Sigmoid colon (tissue), 7 donors: ENCODE measurements around the gene ATP8A1. TPM values are rescaled to one million over a fixed set of nuclear protein-coding genes. Genes with fewer than 3 reads are reported as not detected.

Experiments used
- DNase-seq: peaks from one replicate; pipeline ENCODE4 v3.0.0-alpha.2; 2019
- H3K27ac ChIP-seq, 4 donors: fragments of 200-600 bp; sonication (generic); one replicate each; pipeline ENCODE4 v1.5.1; 2016 to 2019; ENCODE audit warnings: mild to moderate bottlenecking in 1 of 4
- H3K27me3 ChIP-seq, 3 donors: fragments of 200-600 bp; sonication (generic); one replicate each; pipeline ENCODE4 v1.5.1; 2019; ENCODE audit warnings: mild to moderate bottlenecking in 1 of 3
- H3K36me3 ChIP-seq, 4 donors: fragments of 200-600 bp; sonication (generic); one replicate each; pipeline ENCODE4 v1.5.1; 2016 to 2019
- H3K4me1 ChIP-seq, 4 donors: fragments of 200-600 bp; sonication (generic); one replicate each; pipeline ENCODE4 v1.5.1; 2017 to 2019
- H3K4me3 ChIP-seq, 4 donors: fragments of 200-600 bp; sonication (generic); one replicate each; pipeline ENCODE4 v1.5.1; 2017 to 2019; ENCODE audit warnings: mild to moderate bottlenecking in 2 of 4, moderate library complexity in 1 of 4
- H3K9me3 ChIP-seq, 4 donors: fragments of 200-600 bp in 3 of 4; sonication (generic) in 3 of 4; one replicate each; pipeline versions ENCODE4 v1.5.1 to v1.6.1; 2013 to 2019
- EP300 ChIP-seq, 4 donors: sonication (generic); formaldehyde crosslinking; IDR thresholded peaks; one replicate each; pipeline ENCODE4 v1.6.1; 2017; ENCODE audit warnings: antibody characterized with exemption in 4 of 4
- POLR2A ChIP-seq, 2 donors: fragments of 450-650 bp; IDR thresholded peaks; one replicate each; pipeline ENCODE4 v1.6.1; 2016; ENCODE audit warnings: antibody characterized with exemption in 2 of 2, mild to moderate bottlenecking in 2 of 2, moderate library complexity in 2 of 2
- POLR2AphosphoS5 ChIP-seq, 4 donors: sonication (generic); formaldehyde crosslinking; IDR thresholded peaks; one replicate each; pipeline ENCODE4 v1.6.1; 2017; ENCODE audit warnings: antibody characterized with exemption in 4 of 4
- WGBS, 2 donors: extraction: QIAGEN DNeasy Blood & Tissue Kit; methylation state at CpG; one replicate each; pipeline ENCODE4 v1.1.7; 2013; 5-methylcytosine and 5-hydroxymethylcytosine counted together
- intact Hi-C: fragments of 100-400 bp; cut with DNase I; formaldehyde crosslinking; loops from one replicate; pipeline ENCODE4 v1.15.1; 2023
- polyA plus RNA-seq, 3 donors: library from polyadenylated mRNA; stranded (reverse); fragments of 200-250 nt; gene quantifications; one replicate each; pipeline ENCODE4 v1.2.3, GENCODE V29; 2013
- total RNA-seq, 4 donors: library from RNA; depleted of rRNA; stranded (reverse); fragments of >200 nt; gene quantifications; one replicate each; pipeline ENCODE4 v1.1.0, GENCODE V29; 2016
- TF ChIP-seq, protein P1 (sequence below), 4 experiments: fragments of 450-650 bp in 3 of 4; fragments of 200-600 bp in 1 of 4; IDR thresholded peaks; one replicate each; pipeline ENCODE4 v1.5.1; 2016 to 2019; ENCODE audit warnings: antibody characterized with exemption in 4 of 4, mild to moderate bottlenecking in 3 of 4, moderate library complexity in 2 of 4
- donor health status: healthy with polysubstance abuse.
- donor health status: Bipolar disorder and iron deficiency.
- donor health status: healthy.

The ATP8A1 gene
- total and polyA plus RNA-seq, 7 donors, result 2.4 to 19.3 (median 14.5) TPM

DNA sequence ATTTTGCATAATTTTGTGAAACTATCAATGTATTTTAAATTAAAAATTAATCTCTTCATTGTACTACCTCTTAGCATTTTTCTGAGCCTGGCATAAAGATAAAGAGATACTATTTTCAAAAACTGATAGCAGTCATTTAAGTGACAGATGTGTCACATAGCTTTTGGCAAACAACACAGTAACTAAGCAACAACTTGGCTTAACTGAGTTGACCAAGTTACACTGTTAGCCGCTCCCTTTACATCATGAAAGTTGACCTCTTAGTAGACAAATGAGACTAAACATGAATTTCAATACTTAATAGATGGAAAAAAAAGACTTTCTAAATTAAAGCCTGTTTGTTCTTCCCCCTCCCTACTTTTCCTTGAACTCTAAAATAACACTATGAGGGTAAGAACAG, 62.0 kb downstream of the ATP8A1 start:
- TF ChIP-seq EP300 (IDR thresholded peaks at IDR 0.05) (no peak), POLR2AphosphoS5 (IDR thresholded peaks at IDR 0.05) (no peak), POLR2A (IDR thresholded peaks at IDR 0.05) (no peak)
- TF ChIP-seq, protein P1, sequence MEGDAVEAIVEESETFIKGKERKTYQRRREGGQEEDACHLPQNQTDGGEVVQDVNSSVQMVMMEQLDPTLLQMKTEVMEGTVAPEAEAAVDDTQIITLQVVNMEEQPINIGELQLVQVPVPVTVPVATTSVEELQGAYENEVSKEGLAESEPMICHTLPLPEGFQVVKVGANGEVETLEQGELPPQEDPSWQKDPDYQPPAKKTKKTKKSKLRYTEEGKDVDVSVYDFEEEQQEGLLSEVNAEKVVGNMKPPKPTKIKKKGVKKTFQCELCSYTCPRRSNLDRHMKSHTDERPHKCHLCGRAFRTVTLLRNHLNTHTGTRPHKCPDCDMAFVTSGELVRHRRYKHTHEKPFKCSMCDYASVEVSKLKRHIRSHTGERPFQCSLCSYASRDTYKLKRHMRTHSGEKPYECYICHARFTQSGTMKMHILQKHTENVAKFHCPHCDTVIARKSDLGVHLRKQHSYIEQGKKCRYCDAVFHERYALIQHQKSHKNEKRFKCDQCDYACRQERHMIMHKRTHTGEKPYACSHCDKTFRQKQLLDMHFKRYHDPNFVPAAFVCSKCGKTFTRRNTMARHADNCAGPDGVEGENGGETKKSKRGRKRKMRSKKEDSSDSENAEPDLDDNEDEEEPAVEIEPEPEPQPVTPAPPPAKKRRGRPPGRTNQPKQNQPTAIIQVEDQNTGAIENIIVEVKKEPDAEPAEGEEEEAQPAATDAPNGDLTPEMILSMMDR (IDR thresholded peaks at IDR 0.05), result no peak
- intact Hi-C loops, result no loop called here
- H3K27ac ChIP-seq, result no peak overlapping the region
- H3K9me3 ChIP-seq, result no peaks in the 10 kb centered on the region
- 66 to 74% methylated on average over 1 of the region's 1 CpG for WGBS, 2 donors
- no peak overlapping the region for H3K4me3 ChIP-seq
- no peak for DNase-seq
- no peaks in the 10 kb centered on the region for H3K27me3 ChIP-seq
- no peaks in the 10 kb centered on the region for H3K4me1 ChIP-seq
- H3K36me3 ChIP-seq, result no peaks in the 10 kb centered on the region

- H3K4me1 ChIP-seq, result no peaks in the 10 kb centered on the region
- TF ChIP-seq POLR2A (IDR thresholded peaks at IDR 0.05) (no peak), POLR2AphosphoS5 (IDR thresholded peaks at IDR 0.05) (no peak), EP300 (IDR thresholded peaks at IDR 0.05) (no peak)
- TF ChIP-seq, protein P1 (IDR thresholded peaks at IDR 0.05), result no peak
- no peaks in the 10 kb centered on the region for H3K36me3 ChIP-seq
- no peak overlapping the region for H3K4me3 ChIP-seq
- intact Hi-C loops, result no loop called here
- H3K27ac ChIP-seq, result no peak overlapping the region
- H3K27me3 ChIP-seq, result no peaks in the 10 kb centered on the region
- H3K9me3 ChIP-seq, result no peaks in the 10 kb centered on the region
- no peak for DNase-seq
- WGBS, 2 donors, result 97% methylated on average over 2 of the region's 2 CpGs
Measured at GRCh38 chr4:42588909-42589308, 68.0 kb downstream of the ATP8A1 start.

GRCh38 chr4:42586775-42587174, 70.1 kb downstream of the ATP8A1 start:
- WGBS, 2 donors, result 83% methylated on average over 1 of the region's 1 CpG
- no peaks in the 10 kb centered on the region for H3K9me3 ChIP-seq
- H3K4me3 ChIP-seq, result no peak overlapping the region
- no peaks in the 10 kb centered on the region for H3K27me3 ChIP-seq
- DNase-seq, result no peak
- TF ChIP-seq EP300 (IDR thresholded peaks at IDR 0.05), result no peak
- TF ChIP-seq, protein P1 (IDR thresholded peaks at IDR 0.05), result no peak
- TF ChIP-seq POLR2AphosphoS5 (IDR thresholded peaks at IDR 0.05), result no peak
- no peak for TF ChIP-seq POLR2A (IDR thresholded peaks at IDR 0.05)
- intact Hi-C loops, result no loop called here
- H3K4me1 ChIP-seq, result no peaks in the 10 kb centered on the region
- no peak overlapping the region for H3K27ac ChIP-seq
- no peaks in the 10 kb centered on the region for H3K36me3 ChIP-seq

GRCh38 chr4:42579903-42580302, 77.0 kb downstream of the ATP8A1 start:
- 83 to 92% methylated on average over 3 of the region's 3 CpGs for WGBS, 2 donors
- H3K4me1 ChIP-seq, result no peaks in the 10 kb centered on the region
- intact Hi-C loops, result loop anchor here (10.0 kb wide), 1 partner anchor 165 kb away; no protein-coding TSS in a partner anchor
- no peak overlapping the region for H3K4me3 ChIP-seq
- H3K27me3 ChIP-seq, result no peaks in the 10 kb centered on the region
- TF ChIP-seq, protein P1 (IDR thresholded peaks at IDR 0.05), result no peak
- TF ChIP-seq EP300 (IDR thresholded peaks at IDR 0.05) (no peak), POLR2AphosphoS5 (IDR thresholded peaks at IDR 0.05) (no peak), POLR2A (IDR thresholded peaks at IDR 0.05) (no peak)
- H3K9me3 ChIP-seq, result no peaks in the 10 kb centered on the region
- H3K36me3 ChIP-seq, result peaks cover 0 to 6% (median 0%) of the 10 kb centered on the region in 4 donors
- no peak for DNase-seq
- no peak overlapping the region for H3K27ac ChIP-seq

GRCh38 chr4:42578187-42578586, 78.7 kb downstream of the ATP8A1 start:
- intact Hi-C loops, result loop anchor here (10.0 kb wide), 1 partner anchor 167 kb away; no protein-coding TSS in a partner anchor
- no peaks in the 10 kb centered on the region for H3K9me3 ChIP-seq
- H3K27me3 ChIP-seq, result no peaks in the 10 kb centered on the region
- no peak for DNase-seq
- H3K27ac ChIP-seq, result no peak overlapping the region
- no peak for TF ChIP-seq POLR2A (IDR thresholded peaks at IDR 0.05)
- TF ChIP-seq POLR2AphosphoS5 (IDR thresholded peaks at IDR 0.05), result no peak
- TF ChIP-seq EP300 (IDR thresholded peaks at IDR 0.05), result no peak
- TF ChIP-seq, protein P1 (IDR thresholded peaks at IDR 0.05), result no peak
- 75 to 87% methylated on average over 3 of the region's 3 CpGs for WGBS, 2 donors
- H3K4me3 ChIP-seq, result no peak overlapping the region
- H3K36me3 ChIP-seq, result peaks cover 0 to 6% (median 0%) of the 10 kb centered on the region in 4 donors
- no peaks in the 10 kb centered on the region for H3K4me1 ChIP-seq
